ENCODE data around the gene DCP1B. TPM values are rescaled to one million over a fixed set of nuclear protein-coding genes. Genes with fewer than 3 reads are reported as not detected.

The DCP1B gene
- total and polyA plus RNA-seq, 12 donors, result 1.1 to 4.9 (median 2.0) TPM

GRCh38 chr12:1929985-1930802 is 74.1 kb downstream of the DCP1B start:
- WGBS, 2 donors, result 80 to 83% methylated on average over 10 to 11 of the region's 11 CpGs
- no peaks in the 10 kb centered on the region for H3K9me3 ChIP-seq
- peaks cover 0 to 64% (median 25%) of the 10 kb centered on the region in 9 donors for H3K4me1 ChIP-seq
- H3K36me3 ChIP-seq, result no peaks in the 10 kb centered on the region
- no peak for TF ChIP-seq CTCF (IDR thresholded peaks at IDR 0.05)
- no peak overlapping the region for H3K27ac ChIP-seq
- intact Hi-C loops (cut with DNase I), result loop anchor here in 2 of 10 donors (5.0 to 10.0 kb wide), 2 partner anchors 285 to 288 kb away; no protein-coding TSS in a partner anchor
- DNase-seq, result no peak
- H3K27me3 ChIP-seq, result peaks cover 0 to 7% (median under 1%) of the 10 kb centered on the region in 7 donors
- no peak overlapping the region for H3K4me3 ChIP-seq
- no peak for ATAC-seq

GRCh38 chr12:1929241-1929984 is 74.8 kb downstream of the DCP1B start:
- Histone ChIP-seq H3K27ac (no peak overlapping the region), H3K9me3 (no peaks in the 10 kb centered on the region), H3K4me1 (peaks cover 0 to 71% (median 28%) of the 10 kb centered on the region in 9 donors), H3K4me3 (no peak overlapping the region), H3K36me3 (no peaks in the 10 kb centered on the region), H3K27me3 (peaks cover 0 to 10% (median 4%) of the 10 kb centered on the region in 7 donors)
- no peak for ATAC-seq
- DNase-seq, result no peak
- intact Hi-C loops (cut with DNase I), result no loop called here
- 90 to 91% methylated on average over 11 of the region's 11 CpGs for WGBS, 2 donors
- TF ChIP-seq CTCF (IDR thresholded peaks at IDR 0.05), result no peak

- no peak overlapping the region for H3K4me3 ChIP-seq
- intact Hi-C loops (cut with DNase I), result no loop called here
- peak overlapping the region in 4 of 10 donors; percentile 2 to 52 (median 30) for H3K27ac ChIP-seq
- no peak for TF ChIP-seq CTCF (IDR thresholded peaks at IDR 0.05)
- H3K9me3 ChIP-seq, result no peaks in the 10 kb centered on the region
- peaks cover 0 to 10% (median 4%) of the 10 kb centered on the region in 7 donors for H3K27me3 ChIP-seq
- WGBS, 2 donors, result 84 to 87% methylated on average over 22 of the region's 22 CpGs
- ATAC-seq (no peak), DNase-seq (no peak)
- no peaks in the 10 kb centered on the region for H3K36me3 ChIP-seq
- peaks cover 0 to 68% (median 28%) of the 10 kb centered on the region in 9 donors for H3K4me1 ChIP-seq
These were observed 75.7 kb downstream of the DCP1B start for GRCh38 chr12:1928439-1929121.

Measured in heart right ventricle (tissue), 16 donors.